Activated T-cell treated with anti-CD3 and anti-CD28 coated beads, Interleukin-2, amount 50 U/mL, for 48 hours (primary cell): ENCODE results near the gene CCDC136.

Source experiments
- DNase-seq, 2 experiments: peaks; one replicate each; pipeline ENCODE4 v3.0.0-alpha.2; 2020

The CCDC136 gene

GRCh38 chr7:128777156-128778123, 14.3 kb upstream of the CCDC136 start:
- DNase-seq: no peak

- DNase-seq: no peak
These were observed 12.8 kb upstream of the CCDC136 start for GRCh38 chr7:128778946-128779345.

GRCh38 chr7:128781126-128781525, 10.6 kb upstream of the CCDC136 start:
- no peak for DNase-seq

GRCh38 chr7:128781851-128782250, 9.9 kb upstream of the CCDC136 start:
- no peak for DNase-seq

- peak; percentile 40 to 50 for DNase-seq
These were observed 8.5 kb upstream of the CCDC136 start for GRCh38 chr7:128783143-128783861.

GRCh38 chr7:128785738-128786137, 6.0 kb upstream of the CCDC136 start:
- DNase-seq: no peak

GRCh38 chr7:128788446-128789412, 3.0 kb upstream of the CCDC136 start:
- no peak for DNase-seq

GRCh38 chr7:128790315-128791041, 1.3 kb upstream of the CCDC136 start:
- DNase-seq: no peak

- DNase-seq: no peak
These were observed 182 bp downstream of the CCDC136 start for GRCh38 chr7:128791972-128792327.

- no peak for DNase-seq
These were observed 858 bp downstream of the CCDC136 start for GRCh38 chr7:128792471-128793180.

- DNase-seq: no peak
These were observed 1.4 kb downstream of the CCDC136 start for GRCh38 chr7:128793181-128793547.

GRCh38 chr7:128794020-128794419, 2.3 kb downstream of the CCDC136 start:
- peak in 1 of 2 experiments; percentile 38 for DNase-seq

- no peak for DNase-seq
These were observed 2.7 kb downstream of the CCDC136 start for GRCh38 chr7:128794436-128794835.

- no peak for DNase-seq
These were observed 3.4 kb downstream of the CCDC136 start for GRCh38 chr7:128795129-128795528.

- DNase-seq: no peak
These were observed 4.6 kb downstream of the CCDC136 start for GRCh38 chr7:128796327-128796726.

GRCh38 chr7:128799451-128799850, 7.7 kb downstream of the CCDC136 start:
- DNase-seq: no peak

- no peak for DNase-seq
These were observed 8.8 kb downstream of the CCDC136 start for GRCh38 chr7:128800567-128800966.

- no peak for DNase-seq
These were observed 9.2 kb downstream of the CCDC136 start for GRCh38 chr7:128801003-128801402.

- no peak for DNase-seq
These were observed 10.1 kb downstream of the CCDC136 start for GRCh38 chr7:128801667-128802418.

- DNase-seq: no peak
These were observed 12.7 kb downstream of the CCDC136 start for GRCh38 chr7:128804484-128804883.

- DNase-seq: no peak
These were observed 13.5 kb downstream of the CCDC136 start for GRCh38 chr7:128805225-128805624.
